MM.1S (cell line): Measurements from ENCODE around the gene CACNG3.

Experiments
- DNase-seq: peaks from one replicate; pipeline ENCODE4 v3.0.0-alpha.2; 2015
- H2AFZ ChIP-seq: fragments of 300-600 bp; sonication (generic); 2 replicates; pipeline ENCODE4 v1.6.0; 2016; ENCODE audit warnings: antibody characterized with exemption, low read length
- H3F3A ChIP-seq: fragments of 300-600 bp; sonication (generic); 2 replicates; pipeline ENCODE4 v1.6.1; 2016; ENCODE audit warnings: mild to moderate bottlenecking, antibody characterized with exemption, low read length, moderate library complexity, mixed read lengths; ENCODE audit not compliant: insufficient read depth
- H3K27ac ChIP-seq: fragments of 300-600 bp; sonication (generic); 2 replicates; pipeline ENCODE4 v1.5.1; 2016; ENCODE audit warnings: mild to moderate bottlenecking, low read length
- H3K27me3 ChIP-seq: fragments of 300-600 bp; sonication (generic); replicated peaks from 2 replicates; pipeline ENCODE4 v1.6.0; 2016; ENCODE audit warnings: low read length; ENCODE audit not compliant: insufficient read depth
- H3K36me3 ChIP-seq: fragments of 300-600 bp; sonication (generic); replicated peaks from 2 replicates; pipeline ENCODE4 v1.6.1; 2016; ENCODE audit warnings: mild to moderate bottlenecking, low read length, mixed read lengths; ENCODE audit not compliant: insufficient read depth
- H3K4me1 ChIP-seq: fragments of 300-600 bp; sonication (generic); 2 replicates; pipeline ENCODE4 v1.6.1; 2016; ENCODE audit warnings: low read length, mixed read lengths
- H3K4me2 ChIP-seq: fragments of 300-600 bp; sonication (generic); 2 replicates; pipeline ENCODE4 v1.6.0; 2016; ENCODE audit warnings: low read depth, low read length
- H3K4me3 ChIP-seq: fragments of 300-600 bp; sonication (generic); 2 replicates; pipeline ENCODE4 v1.5.1; 2016; ENCODE audit warnings: low read length, mixed read lengths
- H3K79me2 ChIP-seq: fragments of 300-600 bp; sonication (generic); 2 replicates; pipeline ENCODE4 v1.6.1; 2016; ENCODE audit warnings: mixed run types, low read length, mixed read lengths
- H3K9ac ChIP-seq: fragments of 300-600 bp; sonication (generic); 2 replicates; pipeline ENCODE4 v1.6.1; 2016; ENCODE audit warnings: low read length, mixed read lengths
- H3K9me2 ChIP-seq: fragments of 300-600 bp; sonication (generic); replicated peaks from 2 replicates; pipeline ENCODE4 v1.6.1; 2016; ENCODE audit warnings: mild to moderate bottlenecking, low read length, mixed read lengths; ENCODE audit not compliant: insufficient read depth
- H3K9me3 ChIP-seq: fragments of 300-600 bp; sonication (generic); replicated peaks from 2 replicates; pipeline ENCODE4 v1.6.1; 2016; ENCODE audit warnings: mild to moderate bottlenecking, low read length, mixed read lengths; ENCODE audit not compliant: insufficient read depth
- H4K20me1 ChIP-seq: fragments of 300-600 bp; sonication (generic); 2 replicates; pipeline ENCODE4 v1.6.1; 2016; ENCODE audit warnings: mild to moderate bottlenecking, low read length, moderate library complexity, mixed read lengths; ENCODE audit not compliant: insufficient read depth
- CTCF ChIP-seq: fragments of 300-600 bp; sonication (generic); IDR thresholded peaks from 2 replicates; pipeline ENCODE4 v1.5.1; 2016; ENCODE audit warnings: antibody characterized with exemption, low read length, mixed read lengths
- EZH2 ChIP-seq: fragments of 300-600 bp; sonication (generic); optimal IDR thresholded peaks from 2 replicates; pipeline ENCODE3; 2017; ENCODE audit warnings: low read depth, mild to moderate bottlenecking, antibody characterized with exemption, low read length, mixed read lengths
- EZH2phosphoT487 ChIP-seq: fragments of 300-600 bp; sonication (generic); IDR thresholded peaks from 2 replicates; pipeline ENCODE4 v1.6.1; 2018; ENCODE audit warnings: antibody characterized with exemption, low read length

CACNG3 gene

GRCh38 chr16:24270721-24271442 lies 14.7 kb downstream of the CACNG3 start:
- no peaks in the 10 kb centered on the region for H3K36me3 ChIP-seq
- no peaks in the 10 kb centered on the region for H3K79me2 ChIP-seq
- H3K9me2 ChIP-seq: no peaks in the 10 kb centered on the region
- no peaks in the 10 kb centered on the region for H3K4me1 ChIP-seq
- H3K4me2 ChIP-seq: no peak overlapping the region
- no peak overlapping the region for H3K27ac ChIP-seq
- H2AFZ ChIP-seq: no peak overlapping the region
- TF ChIP-seq EZH2phosphoT487 (no peak), CTCF (no peak), EZH2 (no peak)
- H3K27me3 ChIP-seq: no peaks in the 10 kb centered on the region
- H3K9me3 ChIP-seq: no peaks in the 10 kb centered on the region
- DNase-seq: no peak
- H3F3A ChIP-seq: no peaks in the 10 kb centered on the region
- no peak overlapping the region for H3K9ac ChIP-seq
- H4K20me1 ChIP-seq: no peaks in the 10 kb centered on the region
- H3K4me3 ChIP-seq: no peak overlapping the region

- H2AFZ ChIP-seq: no peak overlapping the region
- H3K4me3 ChIP-seq: no peak overlapping the region
- no peaks in the 10 kb centered on the region for H4K20me1 ChIP-seq
- no peaks in the 10 kb centered on the region for H3F3A ChIP-seq
- no peak overlapping the region for H3K9ac ChIP-seq
- no peaks in the 10 kb centered on the region for H3K27me3 ChIP-seq
- no peak overlapping the region for H3K4me2 ChIP-seq
- no peak for TF ChIP-seq EZH2
- TF ChIP-seq CTCF: no peak
- TF ChIP-seq EZH2phosphoT487: no peak
- no peaks in the 10 kb centered on the region for H3K9me2 ChIP-seq
- no peaks in the 10 kb centered on the region for H3K4me1 ChIP-seq
- no peak overlapping the region for H3K27ac ChIP-seq
- no peak for DNase-seq
- no peaks in the 10 kb centered on the region for H3K9me3 ChIP-seq
- H3K79me2 ChIP-seq: no peaks in the 10 kb centered on the region
- H3K36me3 ChIP-seq: no peaks in the 10 kb centered on the region
These were observed 16.2 kb downstream of the CACNG3 start for GRCh38 chr16:24272379-24272778.

GRCh38 chr16:24273508-24274182 lies 17.5 kb downstream of the CACNG3 start:
- Histone ChIP-seq H3K36me3 (no peaks in the 10 kb centered on the region), H3K4me1 (no peaks in the 10 kb centered on the region), H4K20me1 (no peaks in the 10 kb centered on the region), H3K4me2 (no peak overlapping the region), H3K9ac (no peak overlapping the region), H3F3A (no peaks in the 10 kb centered on the region), H3K79me2 (no peaks in the 10 kb centered on the region), H3K9me3 (no peaks in the 10 kb centered on the region), H2AFZ (no peak overlapping the region), H3K9me2 (no peaks in the 10 kb centered on the region), H3K4me3 (no peak overlapping the region), H3K27me3 (no peaks in the 10 kb centered on the region), H3K27ac (no peak overlapping the region)
- no peak for TF ChIP-seq EZH2
- no peak for DNase-seq

- Histone ChIP-seq H3K4me3 (no peak overlapping the region), H4K20me1 (no peaks in the 10 kb centered on the region), H3K9ac (no peak overlapping the region), H3K4me1 (no peaks in the 10 kb centered on the region), H3K9me2 (no peaks in the 10 kb centered on the region), H3K9me3 (no peaks in the 10 kb centered on the region), H2AFZ (no peak overlapping the region), H3K4me2 (no peak overlapping the region), H3K27me3 (no peaks in the 10 kb centered on the region), H3K27ac (no peak overlapping the region), H3F3A (no peaks in the 10 kb centered on the region), H3K36me3 (no peaks in the 10 kb centered on the region), H3K79me2 (no peaks in the 10 kb centered on the region)
- TF ChIP-seq EZH2 (no peak), EZH2phosphoT487 (no peak), CTCF (no peak)
- no peak for DNase-seq
These were observed 19.3 kb downstream of the CACNG3 start for GRCh38 chr16:24275413-24275812.
